ENCODE results near the gene LRIG1.

LRIG1 gene

DNA sequence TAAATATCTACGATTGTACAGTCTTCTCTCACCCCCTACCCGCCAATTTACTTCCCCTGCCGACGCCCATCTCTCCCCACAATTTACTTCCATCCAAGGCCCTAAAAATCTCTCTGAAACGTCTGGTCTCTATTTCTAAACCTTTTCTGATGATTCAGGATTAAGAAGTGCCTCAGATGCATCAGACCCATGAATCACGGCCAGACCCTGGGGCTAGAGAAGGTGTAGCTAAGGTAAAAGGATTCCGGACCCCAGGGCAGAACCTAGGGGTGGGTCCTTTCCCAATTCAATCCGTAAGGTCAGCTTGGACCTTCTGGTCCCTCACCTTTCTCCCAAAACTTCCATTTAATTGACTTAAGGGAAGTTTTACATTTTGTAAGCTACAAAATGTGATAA, 46.4 kb downstream of the LRIG1 start:
- Histone ChIP-seq H3K4me3 (ENCODE audit: low read depth, low read length) (no peak overlapping the region), H3K36me3 (replicated peaks) (no peaks in the 10 kb centered on the region), H3K27me3 (replicated peaks) (no peaks in the 10 kb centered on the region), H3K27ac (no peak overlapping the region)
- in situ Hi-C loops (cut with HindIII; ENCODE audit: low pct_ligation_motif_present, low sequenced_read_pairs): no loop called here
- DNase-seq: no peak
- TF ChIP-seq, protein P1, sequence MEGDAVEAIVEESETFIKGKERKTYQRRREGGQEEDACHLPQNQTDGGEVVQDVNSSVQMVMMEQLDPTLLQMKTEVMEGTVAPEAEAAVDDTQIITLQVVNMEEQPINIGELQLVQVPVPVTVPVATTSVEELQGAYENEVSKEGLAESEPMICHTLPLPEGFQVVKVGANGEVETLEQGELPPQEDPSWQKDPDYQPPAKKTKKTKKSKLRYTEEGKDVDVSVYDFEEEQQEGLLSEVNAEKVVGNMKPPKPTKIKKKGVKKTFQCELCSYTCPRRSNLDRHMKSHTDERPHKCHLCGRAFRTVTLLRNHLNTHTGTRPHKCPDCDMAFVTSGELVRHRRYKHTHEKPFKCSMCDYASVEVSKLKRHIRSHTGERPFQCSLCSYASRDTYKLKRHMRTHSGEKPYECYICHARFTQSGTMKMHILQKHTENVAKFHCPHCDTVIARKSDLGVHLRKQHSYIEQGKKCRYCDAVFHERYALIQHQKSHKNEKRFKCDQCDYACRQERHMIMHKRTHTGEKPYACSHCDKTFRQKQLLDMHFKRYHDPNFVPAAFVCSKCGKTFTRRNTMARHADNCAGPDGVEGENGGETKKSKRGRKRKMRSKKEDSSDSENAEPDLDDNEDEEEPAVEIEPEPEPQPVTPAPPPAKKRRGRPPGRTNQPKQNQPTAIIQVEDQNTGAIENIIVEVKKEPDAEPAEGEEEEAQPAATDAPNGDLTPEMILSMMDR (IDR thresholded peaks at IDR 0.05; ENCODE audit: low read depth, low read length, missing control alignments): no peak

- Histone ChIP-seq H3K27ac (no peak overlapping the region), H3K27me3 (replicated peaks) (no peaks in the 10 kb centered on the region), H3K4me3 (ENCODE audit: low read depth, low read length) (no peak overlapping the region), H3K36me3 (replicated peaks) (no peaks in the 10 kb centered on the region)
- in situ Hi-C loops (cut with HindIII; ENCODE audit: low pct_ligation_motif_present, low sequenced_read_pairs): no loop called here
- DNase-seq: no peak
- TF ChIP-seq, protein P1 (IDR thresholded peaks at IDR 0.05; ENCODE audit: low read depth, low read length, missing control alignments): no peak
These were observed 47.0 kb downstream of the LRIG1 start for GRCh38 chr3:66453651-66454463.

DNA sequence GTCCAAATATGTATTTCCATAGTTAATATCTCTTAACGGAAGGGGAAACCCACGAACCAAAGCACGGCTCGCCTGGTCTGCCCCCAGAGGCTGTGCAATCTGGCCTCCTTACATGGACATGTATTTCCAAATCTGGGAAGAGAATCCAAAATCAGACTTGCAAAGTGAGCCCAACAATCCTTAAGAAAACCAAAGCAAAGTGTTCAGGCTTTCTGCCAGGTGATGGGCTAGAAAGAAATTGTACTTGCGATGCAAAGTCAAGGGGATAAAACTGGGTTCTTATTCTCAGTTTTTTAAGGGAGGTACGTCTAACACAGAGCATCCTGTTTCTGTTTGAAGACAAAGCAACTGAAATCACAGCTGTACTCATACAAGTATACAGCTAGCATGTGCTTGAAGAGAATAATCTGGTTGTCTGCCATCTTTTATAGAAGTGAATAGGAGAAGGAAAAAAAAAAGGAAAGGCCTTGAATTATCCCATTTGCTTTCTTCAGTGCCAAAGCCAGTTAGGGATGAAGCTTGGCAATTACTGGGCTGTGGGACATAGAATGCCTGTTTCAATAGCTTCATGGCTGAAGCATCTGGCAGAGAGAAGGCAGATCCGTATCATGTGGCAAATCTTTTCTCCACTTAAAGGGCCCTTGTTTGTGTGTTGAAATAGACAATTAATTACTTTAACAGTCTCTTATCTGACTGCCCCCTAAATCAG, 48.4 kb downstream of the LRIG1 start:
- Histone ChIP-seq H3K27me3 (replicated peaks) (no peaks in the 10 kb centered on the region), H3K4me3 (ENCODE audit: low read depth, low read length) (no peak overlapping the region), H3K36me3 (replicated peaks) (no peaks in the 10 kb centered on the region), H3K27ac (no peak overlapping the region)
- no peak for DNase-seq
- in situ Hi-C loops (cut with HindIII; ENCODE audit: low pct_ligation_motif_present, low sequenced_read_pairs): no loop called here
- TF ChIP-seq, protein P1 (IDR thresholded peaks at IDR 0.05; ENCODE audit: low read depth, low read length, missing control alignments): no peak

DNA sequence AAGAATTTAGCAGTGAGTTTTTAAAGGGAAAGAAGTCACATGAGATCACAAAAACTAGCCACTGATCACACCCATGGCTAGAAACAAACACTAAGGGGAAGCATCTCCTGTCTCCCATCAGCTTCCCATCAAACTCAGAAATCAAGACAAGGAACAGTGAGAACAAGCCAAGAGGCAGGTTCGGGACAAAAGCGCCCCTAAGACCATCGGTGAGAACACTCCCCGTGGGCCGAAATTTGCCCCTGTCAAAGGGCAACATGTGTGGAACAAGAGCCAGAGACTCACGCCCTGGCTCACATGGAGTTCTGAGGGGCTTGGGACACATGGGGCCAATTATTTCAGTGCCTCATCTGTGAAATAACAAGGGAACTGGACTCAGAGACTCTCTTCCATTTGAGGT, 49.1 kb downstream of the LRIG1 start:
- Histone ChIP-seq H3K4me3 (ENCODE audit: low read depth, low read length) (no peak overlapping the region), H3K27me3 (replicated peaks) (no peaks in the 10 kb centered on the region), H3K36me3 (replicated peaks) (no peaks in the 10 kb centered on the region), H3K27ac (no peak overlapping the region)
- in situ Hi-C loops (cut with HindIII; ENCODE audit: low pct_ligation_motif_present, low sequenced_read_pairs): no loop called here
- no peak for DNase-seq
- TF ChIP-seq, protein P1 (IDR thresholded peaks at IDR 0.05; ENCODE audit: low read depth, low read length, missing control alignments): no peak

- in situ Hi-C loops (cut with HindIII; ENCODE audit: low pct_ligation_motif_present, low sequenced_read_pairs): no loop called here
These were observed 50.3 kb downstream of the LRIG1 start for GRCh38 chr3:66450390-66451022.

More at GRCh38 chr3:66450390-66451022, 50.3 kb downstream of the LRIG1 start:
- no peaks in the 10 kb centered on the region for H3K27me3 ChIP-seq (replicated peaks)
- H3K36me3 ChIP-seq (replicated peaks): no peaks in the 10 kb centered on the region
- TF ChIP-seq, protein P1 (IDR thresholded peaks at IDR 0.05; ENCODE audit: low read depth, low read length, missing control alignments): no peak
- DNase-seq: no peak
- no peak overlapping the region for H3K4me3 ChIP-seq (ENCODE audit: low read depth, low read length)
- H3K27ac ChIP-seq: no peak overlapping the region
